Keratinocyte (primary cell): ENCODE results near the gene SACM1L. TPM values are rescaled to one million over a fixed set of nuclear protein-coding genes. Genes with fewer than 3 reads are reported as not detected.

ENCODE experiments used
- DNase-seq: peaks from one replicate; pipeline ENCODE4 v3.0.0-alpha.2; 2011; ENCODE audit warnings: low read depth, missing footprints, low spot score
- FAIRE-seq: peaks from 2 replicates; lab custom pipeline; 2011; peaks lifted over from hg19 to GRCh38; lab: Jason Lieb, UNC
- H2AFZ ChIP-seq: 2 replicates; pipeline ENCODE4 v1.6.0; 2012; ENCODE audit warnings: low read length, control low read depth, inconsistent platforms; ENCODE audit not compliant: control insufficient read depth
- H3K27ac ChIP-seq: 2 replicates; pipeline ENCODE4 v1.5.1; 2011; ENCODE audit warnings: low read length; ENCODE audit not compliant: control insufficient read depth, insufficient read depth
- H3K27me3 ChIP-seq: 3 replicates; pipeline ENCODE4 v1.6.0; 2011; ENCODE audit warnings: low read length; ENCODE audit not compliant: control insufficient read depth, insufficient read depth; ENCODE audit errors: extremely low read depth
- H3K36me3 ChIP-seq, 2 experiments: 2 replicates in 1 of 2; 3 replicates in 1 of 2; pipeline ENCODE4 v1.5.1; 2011; ENCODE audit warnings: low read length in 2 of 2, mild to moderate bottlenecking in 1 of 2; ENCODE audit not compliant: control insufficient read depth in 2 of 2, insufficient read depth in 2 of 2; ENCODE audit errors: extremely low read depth in 1 of 2
- H3K4me1 ChIP-seq: 3 replicates; pipeline ENCODE4 v1.5.1; 2011; ENCODE audit warnings: low read length; ENCODE audit not compliant: control insufficient read depth, insufficient read depth; ENCODE audit errors: extremely low read depth
- H3K4me2 ChIP-seq: 3 replicates; pipeline ENCODE4 v1.6.0; 2011; ENCODE audit warnings: low read depth, low read length; ENCODE audit not compliant: control insufficient read depth, insufficient read depth; ENCODE audit errors: extremely low read depth
- H3K4me3 ChIP-seq, 3 experiments: fragments of 200-600 bp in 1 of 3; sonication (generic) in 1 of 3; 2 replicates in 2 of 3; 3 replicates in 1 of 3; pipeline ENCODE4 v1.5.1; 2011 to 2016; ENCODE audit warnings: low read length in 3 of 3, mild to moderate bottlenecking in 3 of 3, control low read depth in 2 of 3, inconsistent platforms in 1 of 3, low read depth in 1 of 3, mixed read lengths in 1 of 3, mixed run types in 1 of 3, moderate library complexity in 1 of 3; ENCODE audit not compliant: control insufficient read depth in 2 of 3, insufficient read depth in 2 of 3; ENCODE audit errors: extremely low read depth in 1 of 3
- H3K79me2 ChIP-seq: 2 replicates; pipeline ENCODE4 v1.6.0; 2012; ENCODE audit warnings: low read length; ENCODE audit not compliant: control insufficient read depth, insufficient read depth
- H3K9ac ChIP-seq: 3 replicates; pipeline ENCODE4 v1.6.0; 2011; ENCODE audit warnings: low read length; ENCODE audit not compliant: control insufficient read depth, insufficient read depth; ENCODE audit errors: extremely low read depth
- H3K9me1 ChIP-seq: 3 replicates; pipeline ENCODE4 v1.6.0; 2011; ENCODE audit warnings: low read length; ENCODE audit not compliant: control insufficient read depth, insufficient read depth; ENCODE audit errors: extremely low read depth
- H3K9me3 ChIP-seq: 2 replicates; pipeline ENCODE4 v1.5.1; 2012; ENCODE audit warnings: low read depth, low read length; ENCODE audit not compliant: control insufficient read depth
- H4K20me1 ChIP-seq: 3 replicates; pipeline ENCODE4 v1.6.0; 2011; ENCODE audit warnings: low read length; ENCODE audit not compliant: control insufficient read depth, insufficient read depth; ENCODE audit errors: extremely low read depth
- CTCF ChIP-seq, 3 experiments: IDR thresholded peaks in 1 of 3; conservative IDR thresholded peaks in 1 of 3; optimal IDR thresholded peaks in 1 of 3; 2 replicates in 2 of 3; 3 replicates in 1 of 3; pipeline versions ENCODE3 to v1.5.1; 2011; ENCODE audit warnings: low read length in 3 of 3, mild to moderate bottlenecking in 3 of 3, moderate library complexity in 2 of 3, control low read depth in 1 of 3, inconsistent platforms in 1 of 3; ENCODE audit not compliant: insufficient read depth in 2 of 3; ENCODE audit errors: extremely low read depth in 1 of 3
- EZH2 ChIP-seq: IDR thresholded peaks from one replicate; pipeline ENCODE4 v1.6.1; 2012; ENCODE audit warnings: inconsistent platforms, mild to moderate bottlenecking, low read length, moderate library complexity
- dilution Hi-C: fragments of 300-500 bp; cut with MboI; formaldehyde crosslinking; loops from one replicate; pipeline ENCODE4 v1.7.0; 2020; ENCODE audit warnings: low sequenced_read_pairs; ENCODE audit not compliant: extremely low pct_ligation_motif_present
- polyA plus RNA-seq, 5 experiments: library from polyadenylated mRNA; depleted of rRNA in 3 of 5; stranded (reverse) in 3 of 5; stranded (forward) in 1 of 5; unstranded in 1 of 5; fragments of >200 nt; gene quantifications; 1 replicate in 1 of 5; 2 replicates in 3 of 5; 3 replicates in 1 of 5; pipeline versions ENCODE4 v1.2.1 to v1.2.3, GENCODE V29; 2011 to 2012; ENCODE audit warnings: missing spikeins in 2 of 5, low read depth in 1 of 5, low replicate concordance in 1 of 5

The SACM1L gene
- polyA plus RNA-seq, 1 donor (not counting 4 experiments of a cell fraction or from before 2014, with no cell fraction given), result 44.3 TPM

- H3K4me1 ChIP-seq, result no peaks in the 10 kb centered on the region
- H3K9me3 ChIP-seq, result no peaks in the 10 kb centered on the region
- TF ChIP-seq CTCF (optimal IDR thresholded peaks at IDR 0.05 in 1 of 3, IDR thresholded peaks at IDR 0.05 in 1 of 3, conservative IDR thresholded peaks at IDR 0.05 in 1 of 3; ENCODE audit: extremely low read depth in 1 of 3, insufficient read depth in 2 of 3, low read length in 3 of 3) (no peak), EZH2 (no peak)
- dilution Hi-C loops, result no loop called here
- no peak overlapping the region for H3K4me2 ChIP-seq
- no peak for FAIRE-seq
- H3K4me3 ChIP-seq, result no peak overlapping the region
- no peaks in the 10 kb centered on the region for H3K79me2 ChIP-seq
- H4K20me1 ChIP-seq, result no peaks in the 10 kb centered on the region
- no peaks in the 10 kb centered on the region for H3K27me3 ChIP-seq
- no peak overlapping the region for H3K27ac ChIP-seq
- DNase-seq, result no peak
- no peaks in the 10 kb centered on the region for H3K9me1 ChIP-seq
- H2AFZ ChIP-seq, result no peak overlapping the region
- H3K36me3 ChIP-seq, result no peaks in the 10 kb centered on the region
- no peak overlapping the region for H3K9ac ChIP-seq
These were observed 72.6 kb downstream of the SACM1L start for GRCh38 chr3:45761831-45762230.

GRCh38 chr3:45762647-45763302, 73.6 kb downstream of the SACM1L start:
- no peaks in the 10 kb centered on the region for H3K79me2 ChIP-seq
- no peak overlapping the region for H3K4me3 ChIP-seq
- H3K9ac ChIP-seq, result no peak overlapping the region
- no peak for FAIRE-seq
- no peak for TF ChIP-seq EZH2
- no peak for TF ChIP-seq CTCF (optimal IDR thresholded peaks at IDR 0.05 in 1 of 3, IDR thresholded peaks at IDR 0.05 in 1 of 3, conservative IDR thresholded peaks at IDR 0.05 in 1 of 3; ENCODE audit: extremely low read depth in 1 of 3, insufficient read depth in 2 of 3, low read length in 3 of 3)
- dilution Hi-C loops, result no loop called here
- no peaks in the 10 kb centered on the region for H3K9me3 ChIP-seq
- H3K27me3 ChIP-seq, result no peaks in the 10 kb centered on the region
- H4K20me1 ChIP-seq, result no peaks in the 10 kb centered on the region
- H3K27ac ChIP-seq, result no peak overlapping the region
- no peaks in the 10 kb centered on the region for H3K4me1 ChIP-seq
- H3K36me3 ChIP-seq, result no peaks in the 10 kb centered on the region
- no peak for DNase-seq
- H3K4me2 ChIP-seq, result no peak overlapping the region
- H3K9me1 ChIP-seq, result no peaks in the 10 kb centered on the region
- no peak overlapping the region for H2AFZ ChIP-seq
